Endothelial cell (in vitro differentiated cells): Measurements from ENCODE around the gene USP3. TPM values are rescaled to one million over a fixed set of nuclear protein-coding genes. Genes with fewer than 3 reads are reported as not detected.
A peak's percentile ranks its signal among the peaks of the same experiment; 100 is the strongest.

Experiments
- DNase-seq: peaks from one replicate; pipeline ENCODE4 v3.0.0; 2021; ENCODE audit warnings: low spot score
- H3K27ac Mint-ChIP-seq: one replicate; pipeline ENCODE4 v1.8.0; 2021; ENCODE audit warnings: mixed read lengths, inconsistent platforms; ENCODE audit not compliant: unreplicated experiment
- H3K27me3 Mint-ChIP-seq: one replicate; pipeline ENCODE4 v1.8.0; 2021; ENCODE audit warnings: mild to moderate bottlenecking, moderate library complexity, mixed read lengths, inconsistent platforms; ENCODE audit not compliant: unreplicated experiment
- H3K36me3 Mint-ChIP-seq: one replicate; pipeline ENCODE4 v1.8.0; 2021; ENCODE audit warnings: mild to moderate bottlenecking, low read depth, mixed read lengths, inconsistent platforms; ENCODE audit not compliant: unreplicated experiment
- H3K4me1 Mint-ChIP-seq: one replicate; pipeline ENCODE4 v1.8.0; 2021; ENCODE audit warnings: mild to moderate bottlenecking, mixed read lengths, inconsistent platforms; ENCODE audit not compliant: unreplicated experiment
- H3K4me3 Mint-ChIP-seq: one replicate; pipeline ENCODE4 v1.8.0; 2021; ENCODE audit warnings: mild to moderate bottlenecking, mixed read lengths, inconsistent platforms; ENCODE audit not compliant: unreplicated experiment
- H3K9me3 Mint-ChIP-seq: one replicate; pipeline ENCODE4 v1.8.0; 2021; ENCODE audit warnings: mixed read lengths, inconsistent platforms; ENCODE audit not compliant: unreplicated experiment
- total RNA-seq: library from RNA; stranded (reverse); fragmentation: NEBNext Ultra II Directional; extraction: Animal tissue kit (Norgen Biotek cat#: 25700); gene quantifications from one replicate; pipeline ENCODE4 v1.2.1, GENCODE V29; 2021; ENCODE audit not compliant: unreplicated experiment
- TF ChIP-seq, protein P1 (sequence below): fragments of 200-600 bp; sonication (generic); IDR thresholded peaks from one replicate; pipeline ENCODE4 v1.5.0; 2021; ENCODE audit warnings: antibody characterized with exemption; ENCODE audit not compliant: unreplicated experiment

The USP3 gene
- total RNA-seq, 1 donor from 2014 or later = 33.5 TPM

DNA sequence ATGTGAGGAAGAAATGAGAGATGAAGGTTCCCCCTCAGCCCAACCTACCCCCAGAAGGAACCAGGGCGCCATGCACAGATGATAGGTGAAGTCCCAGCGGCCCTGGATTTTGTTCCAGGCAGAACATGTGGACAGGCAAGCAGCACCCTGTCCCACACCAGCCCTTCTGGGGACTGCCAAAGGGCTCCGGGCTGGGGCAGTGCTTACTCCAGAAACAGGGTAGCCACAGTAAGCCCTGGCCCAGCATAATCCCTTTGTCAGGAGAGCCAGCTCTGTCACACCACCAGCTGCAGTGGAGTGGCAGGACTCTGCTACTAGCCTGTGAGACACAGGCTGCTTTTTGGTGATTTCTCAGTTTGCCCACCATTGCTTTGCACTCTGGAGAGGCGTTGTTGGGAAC, 99.1 kb downstream of the USP3 start:
- no peak for DNase-seq
- Mint-ChIP-seq H3K36me3 (peaks cover 18% of the 10 kb centered on the region), H3K4me3 (peak overlapping the region; percentile 67), H3K4me1 (peaks cover 15% of the 10 kb centered on the region), H3K27me3 (peaks cover 22% of the 10 kb centered on the region), H3K27ac (no peak overlapping the region), H3K9me3 (no peaks in the 10 kb centered on the region)
- TF ChIP-seq, protein P1, sequence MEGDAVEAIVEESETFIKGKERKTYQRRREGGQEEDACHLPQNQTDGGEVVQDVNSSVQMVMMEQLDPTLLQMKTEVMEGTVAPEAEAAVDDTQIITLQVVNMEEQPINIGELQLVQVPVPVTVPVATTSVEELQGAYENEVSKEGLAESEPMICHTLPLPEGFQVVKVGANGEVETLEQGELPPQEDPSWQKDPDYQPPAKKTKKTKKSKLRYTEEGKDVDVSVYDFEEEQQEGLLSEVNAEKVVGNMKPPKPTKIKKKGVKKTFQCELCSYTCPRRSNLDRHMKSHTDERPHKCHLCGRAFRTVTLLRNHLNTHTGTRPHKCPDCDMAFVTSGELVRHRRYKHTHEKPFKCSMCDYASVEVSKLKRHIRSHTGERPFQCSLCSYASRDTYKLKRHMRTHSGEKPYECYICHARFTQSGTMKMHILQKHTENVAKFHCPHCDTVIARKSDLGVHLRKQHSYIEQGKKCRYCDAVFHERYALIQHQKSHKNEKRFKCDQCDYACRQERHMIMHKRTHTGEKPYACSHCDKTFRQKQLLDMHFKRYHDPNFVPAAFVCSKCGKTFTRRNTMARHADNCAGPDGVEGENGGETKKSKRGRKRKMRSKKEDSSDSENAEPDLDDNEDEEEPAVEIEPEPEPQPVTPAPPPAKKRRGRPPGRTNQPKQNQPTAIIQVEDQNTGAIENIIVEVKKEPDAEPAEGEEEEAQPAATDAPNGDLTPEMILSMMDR = no peak

DNA sequence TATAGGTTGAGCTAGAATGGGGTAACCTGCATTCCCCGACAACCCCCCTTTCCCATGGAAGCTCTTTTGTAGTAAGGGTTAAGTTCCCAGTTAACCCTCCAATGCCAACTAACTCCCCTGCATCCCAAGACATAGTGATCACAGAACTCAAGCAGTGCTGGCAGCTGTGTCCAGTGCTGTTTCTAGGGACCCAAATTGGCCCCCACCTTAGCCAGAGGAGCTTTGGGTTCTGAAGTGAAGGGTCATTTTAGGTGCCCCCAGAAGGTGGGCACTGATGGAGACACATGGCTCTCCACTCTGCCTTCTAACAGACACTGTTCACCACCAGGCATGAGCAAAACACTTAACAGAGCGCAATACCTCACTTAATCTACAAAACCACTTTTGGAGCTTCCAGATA, 99.9 kb downstream of the USP3 start:
- no peaks in the 10 kb centered on the region for H3K9me3 Mint-ChIP-seq
- H3K27me3 Mint-ChIP-seq = peaks cover 24% of the 10 kb centered on the region

DNA sequence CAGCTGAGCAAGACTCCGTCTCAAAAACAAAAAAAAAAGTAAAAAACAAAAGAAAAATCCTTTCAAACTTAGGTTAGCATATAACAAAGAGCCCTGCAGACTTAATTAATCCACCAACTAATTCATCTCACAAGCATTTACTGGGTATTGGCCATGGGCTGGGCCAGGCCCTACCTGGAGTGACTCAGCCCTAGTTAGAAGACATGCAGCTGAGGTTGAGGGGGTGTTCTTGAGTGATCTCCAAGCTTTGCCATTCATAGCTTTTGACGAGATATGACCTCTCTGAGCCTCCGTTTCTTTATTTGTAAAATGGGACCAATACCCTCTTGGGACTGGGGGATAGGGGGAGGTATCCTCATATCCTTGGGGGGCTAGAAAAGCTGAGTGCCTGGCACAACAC, 100.6 kb downstream of the USP3 start:
- Mint-ChIP-seq H3K27me3 (peaks cover 23% of the 10 kb centered on the region), H3K27ac (no peak overlapping the region), H3K9me3 (no peaks in the 10 kb centered on the region), H3K4me1 (peaks cover 16% of the 10 kb centered on the region), H3K4me3 (no peak overlapping the region), H3K36me3 (peaks cover 24% of the 10 kb centered on the region)
- no peak for DNase-seq
- TF ChIP-seq, protein P1 = no peak

More for the DNA sequence above, 99.9 kb downstream of the USP3 start:
- Mint-ChIP-seq H3K4me1 (peaks cover 15% of the 10 kb centered on the region), H3K36me3 (peaks cover 24% of the 10 kb centered on the region), H3K27ac (no peak overlapping the region), H3K4me3 (no peak overlapping the region)
- TF ChIP-seq, protein P1 = no peak
- no peak for DNase-seq

DNA sequence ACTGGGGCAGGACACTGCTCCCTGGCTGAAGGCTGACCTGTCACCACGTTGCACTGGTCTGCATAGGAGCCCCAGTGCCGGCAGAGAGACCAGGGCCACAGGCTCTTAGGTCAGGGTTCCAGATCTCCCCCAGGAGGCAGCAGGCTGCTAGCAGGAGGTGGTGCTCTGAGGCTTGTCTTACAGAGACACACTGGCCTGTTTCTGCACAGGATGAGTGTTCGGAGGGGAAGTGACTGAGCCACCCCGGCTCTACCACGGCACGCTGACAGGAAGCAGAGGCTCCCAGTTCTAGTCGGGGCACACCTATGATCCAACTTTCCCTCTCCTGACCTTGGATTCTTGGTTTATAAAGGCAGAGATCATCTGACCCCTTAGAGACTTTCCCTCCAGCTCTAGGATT, 101.4 kb downstream of the USP3 start:
- Mint-ChIP-seq H3K4me3 (no peak overlapping the region), H3K27ac (no peak overlapping the region), H3K4me1 (peaks cover 24% of the 10 kb centered on the region), H3K27me3 (peaks cover 23% of the 10 kb centered on the region), H3K36me3 (peaks cover 27% of the 10 kb centered on the region), H3K9me3 (no peaks in the 10 kb centered on the region)
- no peak for DNase-seq
- TF ChIP-seq, protein P1 = no peak

DNA sequence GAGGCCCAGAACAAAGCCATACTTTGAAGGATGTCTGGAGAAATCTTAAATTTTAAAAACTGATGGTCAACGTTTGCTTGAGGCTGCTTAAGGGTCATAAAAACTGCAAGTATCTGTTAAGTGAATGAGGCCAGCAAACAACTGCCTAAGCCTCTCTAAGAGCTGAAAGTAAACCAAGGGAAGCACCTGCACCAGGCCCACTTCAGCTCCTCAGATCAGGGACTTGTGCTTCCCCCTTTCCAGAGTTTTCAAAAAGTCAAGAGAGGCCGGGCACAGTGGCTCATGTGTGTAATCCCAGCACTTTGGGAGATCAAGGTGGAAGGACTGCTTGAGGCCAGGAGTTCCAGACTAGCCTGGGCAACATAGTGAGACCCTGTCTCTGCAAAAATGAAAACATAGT, 101.9 kb downstream of the USP3 start:
- TF ChIP-seq, protein P1 = no peak
- no peak overlapping the region for H3K4me3 Mint-ChIP-seq
- peaks cover 32% of the 10 kb centered on the region for H3K36me3 Mint-ChIP-seq
- peaks cover 26% of the 10 kb centered on the region for H3K4me1 Mint-ChIP-seq
- no peaks in the 10 kb centered on the region for H3K9me3 Mint-ChIP-seq
- H3K27me3 Mint-ChIP-seq = peaks cover 24% of the 10 kb centered on the region
- no peak for DNase-seq
- H3K27ac Mint-ChIP-seq = no peak overlapping the region
